Stimulated activated CD4-positive, alpha-beta T cell treated with anti-CD3 and anti-CD28 coated beads, Interleukin-2, amount 100 ng/mL, for 24 hours (primary cell): ENCODE measurements around the gene DRG2.
A peak's percentile ranks its signal among the peaks of the same experiment; 100 is the strongest.

Source experiments
- DNase-seq, 2 donors: peaks; one replicate each; pipeline ENCODE4 v3.0.0-alpha.2; 2020

Gene DRG2

GRCh38 chr17:18117982-18118975, 30.5 kb downstream of the DRG2 start:
- DNase-seq, result no peak

- no peak for DNase-seq
Measured at GRCh38 chr17:18119166-18119745, 31.5 kb downstream of the DRG2 start.

- DNase-seq, result no peak
Measured at GRCh38 chr17:18119938-18120337, 32.2 kb downstream of the DRG2 start.

GRCh38 chr17:18120461-18121017, 32.8 kb downstream of the DRG2 start:
- no peak for DNase-seq

GRCh38 chr17:18121144-18121910, 33.6 kb downstream of the DRG2 start:
- no peak for DNase-seq

GRCh38 chr17:18122990-18123753, 35.4 kb downstream of the DRG2 start:
- DNase-seq, result no peak

- DNase-seq, result no peak
Measured at GRCh38 chr17:18124345-18125126, 36.8 kb downstream of the DRG2 start.

- no peak for DNase-seq
Measured at GRCh38 chr17:18129041-18129502, 41.3 kb downstream of the DRG2 start.

GRCh38 chr17:18132711-18133110, 45.0 kb downstream of the DRG2 start:
- DNase-seq, result no peak

- no peak for DNase-seq
Measured at GRCh38 chr17:18136357-18136756, 48.6 kb downstream of the DRG2 start.

- no peak for DNase-seq
Measured at GRCh38 chr17:18138065-18138749, 50.5 kb downstream of the DRG2 start.

GRCh38 chr17:18139092-18139491, 51.3 kb downstream of the DRG2 start:
- DNase-seq, result no peak

- no peak for DNase-seq
Measured at GRCh38 chr17:18139498-18139897, 51.8 kb downstream of the DRG2 start.

GRCh38 chr17:18139949-18140348, 52.2 kb downstream of the DRG2 start:
- DNase-seq, result no peak

- DNase-seq, result no peak
Measured at GRCh38 chr17:18140648-18141047, 52.9 kb downstream of the DRG2 start.

- peak; percentile 25 to 49 for DNase-seq
Measured at GRCh38 chr17:18141210-18141803, 53.6 kb downstream of the DRG2 start.

GRCh38 chr17:18142417-18142816, 54.7 kb downstream of the DRG2 start:
- no peak for DNase-seq

- DNase-seq, result no peak
Measured at GRCh38 chr17:18143044-18143936, 55.5 kb downstream of the DRG2 start.

GRCh38 chr17:18144261-18144660, 56.5 kb downstream of the DRG2 start:
- no peak for DNase-seq
